GM21447 (cell line): ENCODE results near the gene ALLC.
"Not testable (repeated sequence)": the region's sequence is repeated elsewhere in the genome, so short reads cannot be mapped to it uniquely, and the experiment has no call there.

Experiments
- ATAC-seq: cut with Tn5 transposase; IDR thresholded peaks from one replicate; pipeline ENCODE4 v1.9.1; 2021; ENCODE audit not compliant: unreplicated experiment

Gene ALLC

GRCh38 chr2:3654011-3654410, 4.0 kb upstream of the ALLC start:
- ATAC-seq = no peak

GRCh38 chr2:3654531-3655225, 3.3 kb upstream of the ALLC start:
- no peak for ATAC-seq

DNA sequence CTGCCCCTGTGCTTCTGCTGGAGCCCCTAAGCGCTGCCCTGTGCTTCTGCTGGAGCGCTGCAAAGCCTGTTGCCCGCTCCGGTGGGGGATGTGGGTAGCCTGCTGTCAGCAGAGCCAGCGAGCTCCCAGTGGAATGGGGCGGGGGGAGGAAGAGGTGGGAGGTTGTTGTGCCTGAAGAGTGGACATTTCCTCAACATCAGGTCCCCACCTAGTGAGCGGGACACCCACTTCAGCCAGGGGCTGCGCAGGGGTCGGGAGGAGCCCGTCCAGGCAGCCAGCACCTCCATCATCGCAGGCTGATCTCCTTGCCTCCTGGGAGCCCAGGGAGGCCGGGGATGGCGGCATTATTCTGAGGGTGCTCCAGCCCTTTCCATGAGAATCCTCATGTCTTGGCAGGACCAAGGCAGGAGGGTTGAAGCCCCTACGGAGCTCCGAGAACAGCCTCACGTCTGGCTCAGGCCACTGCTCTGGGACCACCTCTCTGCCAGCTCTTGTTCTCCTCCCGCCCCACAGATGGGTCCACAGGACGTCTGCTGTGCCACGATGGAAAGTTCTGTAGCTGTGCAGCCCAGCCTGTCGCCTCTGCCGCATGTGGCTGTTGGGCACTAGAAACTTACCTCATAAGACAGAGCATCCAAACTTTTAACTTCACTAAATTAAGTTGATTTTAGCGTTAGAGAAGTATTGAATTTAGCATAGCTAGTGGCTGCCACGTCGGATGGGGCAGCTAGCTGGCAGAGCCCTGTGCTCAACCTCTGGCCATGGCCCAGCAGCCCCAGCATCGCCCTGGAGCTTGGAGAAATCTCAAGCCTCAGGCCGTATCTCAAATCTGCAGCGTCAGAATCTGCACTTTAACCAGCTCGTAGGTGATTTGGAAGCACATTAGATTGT, 1.9 kb upstream of the ALLC start:
- no peak for ATAC-seq

- ATAC-seq = no peak
These were observed 958 bp upstream of the ALLC start for GRCh38 chr2:3656762-3657721.

GRCh38 chr2:3659447-3660432, 1.7 kb downstream of the ALLC start:
- no peak for ATAC-seq

- not testable (repeated sequence) for ATAC-seq
These were observed 2.6 kb downstream of the ALLC start for GRCh38 chr2:3660640-3661039.

DNA sequence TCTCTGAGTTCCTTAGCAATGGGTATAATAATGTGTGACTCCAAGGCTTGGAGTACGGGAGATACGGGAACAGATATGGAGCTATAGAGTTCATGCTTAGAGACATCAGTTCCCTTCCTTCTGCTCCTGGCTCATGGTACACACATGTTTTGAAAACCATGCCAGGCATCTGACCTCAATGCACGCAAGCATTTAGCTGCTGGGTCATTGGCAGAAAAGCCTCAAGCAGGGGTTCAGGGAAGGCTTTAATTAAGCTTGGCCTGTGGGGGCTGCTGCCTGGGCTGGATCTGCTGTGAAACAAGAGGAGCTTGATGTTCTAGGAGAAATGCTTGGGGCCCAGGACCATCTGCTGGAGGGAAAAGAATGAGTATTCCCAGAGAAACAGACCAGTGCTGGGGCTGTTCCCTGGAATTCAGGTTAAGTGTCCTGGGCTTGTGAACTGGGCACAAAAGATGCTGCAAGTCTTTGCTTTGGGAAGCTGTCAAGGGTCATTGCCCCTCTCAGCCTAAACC, 3.2 kb downstream of the ALLC start:
- ATAC-seq = no peak

DNA sequence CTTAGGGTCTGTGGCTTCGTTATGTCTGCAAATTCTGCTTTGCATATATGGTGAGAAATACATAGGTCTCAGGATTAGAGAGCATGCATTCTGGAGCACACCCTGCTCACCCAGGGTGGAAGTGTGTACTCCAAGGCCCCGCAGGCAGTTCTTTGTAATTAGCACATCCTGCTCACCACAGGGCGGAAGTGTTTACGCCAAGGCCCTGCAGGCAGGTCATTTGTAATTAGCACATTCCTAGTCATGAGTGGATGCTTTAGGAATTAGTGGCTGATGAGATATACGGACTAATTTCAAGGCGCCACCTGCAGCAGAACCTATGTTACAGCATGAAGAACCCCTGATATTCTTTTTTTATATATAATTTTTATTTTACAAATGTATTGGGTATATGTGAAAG, 4.2 kb downstream of the ALLC start:
- no peak for ATAC-seq

DNA sequence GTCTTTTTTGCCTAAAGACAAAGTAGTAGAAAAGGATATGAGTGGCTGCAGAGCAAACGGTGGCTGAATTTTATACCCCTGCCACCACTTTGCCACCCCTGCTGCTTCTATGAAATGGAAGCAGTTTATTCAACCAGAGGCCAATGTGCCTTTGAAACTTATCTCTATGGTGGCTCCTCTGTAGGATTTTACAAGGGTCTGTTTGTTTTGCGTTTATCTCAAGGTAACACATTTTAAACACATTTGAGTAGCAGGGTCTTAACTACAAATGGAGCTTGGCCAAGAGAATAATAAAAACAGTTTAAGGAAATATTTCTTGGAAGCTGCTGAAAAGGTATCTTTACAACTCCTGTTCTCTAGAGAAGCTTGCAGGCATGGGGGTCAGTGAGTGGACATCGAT, 6.1 kb downstream of the ALLC start:
- ATAC-seq = no peak

GRCh38 chr2:3664925-3665324, 6.9 kb downstream of the ALLC start:
- no peak for ATAC-seq

DNA sequence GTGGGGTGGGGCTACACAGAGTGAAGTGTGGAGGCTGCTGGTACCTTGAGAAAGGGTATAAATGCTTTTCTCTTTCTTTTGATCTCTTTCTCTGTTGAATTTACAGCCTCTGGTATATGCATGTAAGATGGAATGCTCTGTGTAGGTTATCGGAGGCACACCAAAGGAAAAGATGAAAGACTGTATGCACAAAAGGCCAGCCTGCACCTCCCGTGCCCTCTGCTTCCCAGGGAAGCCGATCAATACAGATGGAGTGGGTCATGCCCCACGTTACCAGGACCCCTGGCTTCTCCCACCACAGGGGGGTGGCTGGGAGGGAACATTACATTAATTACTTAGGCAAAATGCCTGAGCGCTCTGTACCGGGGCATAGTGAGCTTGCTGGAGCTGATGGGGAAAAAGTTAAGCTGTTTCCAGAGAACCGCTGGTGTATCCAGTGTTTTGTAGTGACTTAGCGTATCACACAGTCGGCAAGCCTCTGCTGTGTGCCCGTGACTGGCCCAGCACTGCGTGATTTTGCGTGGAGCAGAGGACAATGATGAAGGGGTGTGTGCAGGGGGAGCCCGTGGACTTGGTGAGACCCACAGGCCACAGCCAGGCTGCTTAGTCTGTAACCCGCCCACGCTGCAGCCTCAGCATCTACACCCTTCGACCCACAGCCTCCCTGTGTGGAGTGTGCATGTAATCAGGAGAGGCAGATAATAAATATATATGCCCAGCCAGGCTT, 8.0 kb downstream of the ALLC start:
- ATAC-seq = no peak

GRCh38 chr2:3666613-3666975, 8.6 kb downstream of the ALLC start:
- no peak for ATAC-seq

DNA sequence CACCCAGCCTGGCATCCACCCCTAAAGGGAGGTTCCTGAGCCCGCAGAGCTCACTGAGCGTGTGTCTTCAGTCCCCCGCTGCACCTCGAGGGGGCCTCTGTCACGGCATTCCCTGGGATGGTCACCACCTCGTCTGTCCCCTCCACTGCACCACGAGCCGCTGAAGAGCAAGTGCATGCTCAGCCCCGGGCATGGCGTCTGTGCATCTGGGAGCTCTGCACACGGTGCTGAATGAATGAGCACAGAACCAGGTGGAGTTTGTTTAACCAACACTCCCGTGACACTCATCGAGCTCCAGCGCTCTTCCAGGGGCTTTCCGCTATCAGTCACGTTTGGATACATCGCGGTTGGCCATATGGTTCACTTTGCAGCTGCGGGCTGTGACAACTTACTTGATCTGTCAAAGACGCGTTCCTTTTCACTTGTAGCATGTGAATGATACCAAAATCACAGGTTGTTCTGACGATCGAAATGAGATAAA, 9.2 kb downstream of the ALLC start:
- no peak for ATAC-seq

DNA sequence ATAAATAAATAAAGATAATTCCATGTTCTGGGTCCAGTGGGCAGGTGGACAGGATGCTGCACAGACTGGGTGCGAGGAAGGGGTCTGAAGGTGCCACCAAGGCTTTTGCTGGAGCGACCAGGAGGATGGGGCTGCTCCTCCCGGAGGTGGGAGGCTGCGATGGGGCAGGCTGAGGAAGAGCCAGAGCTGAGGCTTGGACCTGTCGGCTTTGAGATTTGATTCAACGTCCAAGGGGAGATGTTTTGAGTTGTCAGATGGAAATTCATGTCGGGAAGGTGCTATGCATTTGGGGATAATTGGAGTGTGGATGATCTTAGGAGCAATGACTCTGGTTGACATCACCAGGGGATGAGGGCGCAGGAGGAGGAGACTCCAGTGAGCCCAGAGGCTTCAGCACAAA, 11.7 kb downstream of the ALLC start:
- ATAC-seq = no peak

- ATAC-seq = no peak
These were observed 12.4 kb downstream of the ALLC start for GRCh38 chr2:3670376-3670775.

DNA sequence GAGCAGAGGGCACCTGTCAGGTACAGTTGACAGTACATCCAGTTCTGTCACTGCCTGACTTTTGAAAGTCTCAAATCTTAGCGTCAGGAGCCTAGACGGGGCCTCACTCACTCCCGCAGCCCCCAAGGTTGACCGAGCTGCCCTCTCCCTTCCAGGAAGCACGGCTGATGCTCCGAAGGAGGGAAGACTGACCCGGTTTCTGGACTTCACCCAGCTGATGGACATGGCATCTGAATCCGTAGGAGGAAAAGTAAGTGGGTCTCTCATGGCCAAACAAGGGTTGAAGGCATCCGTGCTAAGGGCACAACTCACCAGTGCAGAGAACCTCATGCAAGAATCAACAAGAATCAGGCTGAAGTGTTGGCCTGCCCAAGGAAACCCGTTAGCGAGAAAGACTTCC, 12.9 kb downstream of the ALLC start:
- no peak for ATAC-seq

DNA sequence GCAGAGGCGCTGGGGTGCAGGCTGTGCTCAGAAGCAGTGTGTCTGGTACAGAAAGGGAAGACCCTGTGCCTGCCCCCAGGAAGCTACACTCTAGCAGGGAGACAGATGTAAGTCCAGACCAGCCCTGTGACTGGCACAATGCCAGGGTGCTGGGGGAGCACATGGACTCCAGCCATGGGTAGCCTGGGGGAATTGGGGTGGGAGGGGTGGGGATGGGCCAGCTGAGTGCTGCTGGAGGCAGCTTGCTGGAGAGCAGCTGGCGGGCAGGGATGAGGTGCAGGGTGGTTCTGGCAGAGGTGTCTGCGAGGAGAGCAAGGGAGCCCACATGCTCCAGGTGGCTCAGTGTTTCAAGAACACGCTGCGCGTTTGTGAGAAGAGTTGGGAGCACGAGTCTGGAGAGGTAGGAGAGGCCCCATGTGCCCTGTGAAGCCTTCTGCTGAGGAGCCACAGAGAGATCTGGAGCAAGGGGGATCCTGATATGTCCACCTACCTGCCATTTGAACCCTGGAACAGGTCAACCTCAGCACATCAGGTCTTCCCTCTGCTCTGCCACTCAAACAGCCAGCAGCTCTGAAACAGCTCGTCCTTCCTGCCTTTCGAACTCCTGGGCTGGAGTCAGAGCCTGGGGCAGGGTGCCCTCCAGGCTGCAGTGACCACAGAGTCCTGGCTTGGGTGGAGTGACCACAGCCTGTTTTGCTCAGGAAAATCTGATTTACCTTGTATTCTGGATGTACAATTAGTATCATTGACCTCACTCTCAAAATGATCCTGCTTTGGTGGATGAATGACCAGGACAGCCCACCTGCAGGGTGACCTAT, 15.1 kb downstream of the ALLC start:
- ATAC-seq = no peak
